HG03175 (cell line): ENCODE results near the gene MRPL36.

Experiments
- ATAC-seq: cut with Tn5 transposase; IDR thresholded peaks from one replicate; pipeline ENCODE4 v1.9.1; 2021; ENCODE audit warnings: mild to moderate bottlenecking, moderate library complexity; ENCODE audit not compliant: unreplicated experiment

MRPL36 gene

DNA sequence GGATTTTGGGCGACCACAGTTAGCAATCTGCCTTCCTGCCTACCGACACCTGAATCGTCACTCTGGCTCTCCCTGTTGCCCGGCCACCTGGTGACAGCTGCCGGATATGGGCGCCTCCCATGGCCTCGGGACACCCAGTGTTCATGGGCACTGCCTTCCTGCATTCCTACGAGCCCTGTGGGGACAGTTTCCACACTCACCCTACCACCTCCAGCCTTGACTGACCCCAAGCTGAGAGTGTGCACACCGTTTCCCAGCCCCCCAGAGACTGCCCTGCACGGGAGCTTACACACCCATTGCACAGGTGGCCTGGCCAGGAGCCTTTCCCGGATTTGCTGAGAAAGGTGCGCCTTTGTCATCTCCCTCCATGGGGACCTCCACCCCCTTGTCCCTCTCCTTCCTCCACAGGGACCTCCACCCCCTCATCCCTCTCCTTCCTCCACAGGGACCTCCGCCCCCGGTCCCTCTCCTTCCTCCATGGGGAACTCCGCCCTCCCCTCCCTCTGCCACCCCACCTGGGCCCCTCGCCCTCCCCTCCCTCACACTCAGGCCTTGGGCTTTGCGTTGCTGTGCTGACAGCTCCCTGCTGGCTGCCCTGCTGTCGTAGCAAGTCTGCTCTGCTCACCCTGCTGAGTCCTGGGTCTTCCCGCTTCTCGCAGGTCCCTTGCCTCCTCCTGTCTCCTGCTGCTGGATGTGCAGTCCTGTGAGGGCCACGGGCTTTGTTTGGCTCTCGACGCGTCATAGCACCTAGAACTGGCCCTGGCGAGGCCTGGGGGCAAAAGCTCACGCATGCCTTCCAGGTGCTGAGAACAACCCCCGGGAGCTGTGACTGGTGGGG is 48.4 kb downstream of the MRPL36 start:
- no peak for ATAC-seq

GRCh38 chr5:1750469-1750868 is 49.2 kb downstream of the MRPL36 start:
- ATAC-seq, result no peak

DNA sequence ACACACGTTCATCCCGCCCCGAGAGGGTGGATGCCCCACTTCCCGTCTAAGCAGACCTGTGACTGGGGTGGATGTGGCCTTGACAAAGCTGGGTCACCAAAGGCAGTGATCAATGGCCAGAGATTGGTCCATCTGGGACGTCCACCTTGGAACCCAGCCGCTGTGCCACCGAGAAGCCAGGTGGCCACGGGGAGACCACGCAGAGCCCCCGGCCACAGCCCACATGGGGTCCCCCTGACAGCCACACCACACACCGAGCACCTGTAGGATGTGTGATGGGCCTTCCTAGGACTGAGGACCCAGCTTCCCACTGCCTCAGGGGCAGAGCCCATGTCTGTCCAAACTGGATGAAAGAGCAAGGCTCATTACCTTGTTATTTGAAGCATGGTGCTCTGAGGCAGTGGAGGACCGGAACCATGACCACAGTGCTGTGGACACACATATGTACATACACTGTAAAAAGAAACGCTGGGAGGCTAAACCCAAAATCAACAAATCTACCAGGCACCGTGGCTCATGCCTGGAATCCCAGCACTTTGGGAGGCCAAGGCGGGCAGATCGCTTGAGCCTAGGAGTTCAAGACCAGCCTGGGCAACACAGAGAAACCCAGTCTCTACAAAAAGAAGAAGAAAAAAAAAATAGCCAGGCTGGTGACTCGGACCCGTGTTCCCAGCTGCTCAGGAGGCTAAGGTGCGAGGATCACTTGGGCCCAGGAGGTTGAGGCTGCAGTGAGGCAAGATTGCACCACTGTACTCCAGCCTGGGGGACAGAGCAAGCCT is 50.1 kb downstream of the MRPL36 start:
- ATAC-seq, result no peak

DNA sequence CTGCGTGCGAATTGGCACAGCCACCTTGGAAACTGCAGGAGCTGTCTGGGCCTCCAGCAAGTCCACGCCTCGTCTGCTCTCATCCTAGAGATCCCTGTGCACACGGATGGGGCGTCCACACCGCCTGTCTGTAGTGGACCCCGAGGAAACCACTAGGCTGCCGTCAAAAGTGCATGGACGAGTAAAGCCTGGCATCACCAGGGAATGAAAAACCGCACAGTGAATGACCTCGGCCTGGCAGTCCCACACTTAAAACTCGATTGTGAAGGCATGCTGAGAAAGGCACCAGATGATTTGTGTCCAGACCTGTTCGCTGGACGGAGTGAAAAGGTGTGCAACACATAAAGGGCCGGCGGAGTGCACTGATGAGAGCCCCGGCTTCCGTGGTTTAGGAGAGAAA is 50.8 kb downstream of the MRPL36 start:
- no peak for ATAC-seq
